ENCODE results near the gene SULT1C4.

The SULT1C4 gene

GRCh38 chr2:108369153-108369552 is 8.6 kb upstream of the SULT1C4 start:
- no peak for DNase-seq
- intact Hi-C loops (cut with DNase I), result no loop called here

- no peak for DNase-seq
- intact Hi-C loops (cut with DNase I), result no loop called here
Observed at GRCh38 chr2:108370080-108370479, 7.7 kb upstream of the SULT1C4 start.

DNA sequence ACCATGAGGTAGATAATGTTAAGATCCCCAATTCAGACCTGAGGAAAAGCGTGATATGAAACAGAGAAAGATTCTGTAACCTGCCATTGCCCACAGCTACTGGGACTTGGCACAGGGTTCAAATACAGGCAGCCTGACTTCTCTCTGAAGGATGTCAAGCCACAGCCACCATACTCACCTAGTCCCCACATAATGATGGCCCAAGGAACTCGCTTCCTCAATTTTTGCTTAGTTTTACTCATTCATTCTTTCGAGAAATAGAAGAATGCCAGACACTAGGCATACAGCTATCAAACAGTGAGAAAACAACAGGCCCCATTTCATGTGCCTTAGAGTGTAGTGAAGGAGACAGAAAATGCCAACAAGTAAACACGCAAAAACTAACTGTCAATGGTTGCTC is 980 bp upstream of the SULT1C4 start:
- intact Hi-C loops (cut with DNase I), result no loop called here
- no peak for DNase-seq

GRCh38 chr2:108377401-108377800 is 353 bp upstream of the SULT1C4 start:
- intact Hi-C loops (cut with DNase I), result no loop called here
- DNase-seq, result no peak

- intact Hi-C loops (cut with DNase I), result no loop called here
- DNase-seq, result no peak
Observed at GRCh38 chr2:108378851-108379250, 1.1 kb downstream of the SULT1C4 start.

- intact Hi-C loops (cut with DNase I), result no loop called here
Observed at GRCh38 chr2:108382196-108382595, 4.4 kb downstream of the SULT1C4 start.

GRCh38 chr2:108383146-108383830 is 5.5 kb downstream of the SULT1C4 start:
- intact Hi-C loops (cut with DNase I), result no loop called here
- no peak for DNase-seq

More at GRCh38 chr2:108382196-108382595, 4.4 kb downstream of the SULT1C4 start:
- no peak for DNase-seq

GRCh38 chr2:108384662-108385393 is 7.1 kb downstream of the SULT1C4 start:
- intact Hi-C loops (cut with DNase I), result no loop called here
- DNase-seq, result no peak

- intact Hi-C loops (cut with DNase I), result no loop called here
- DNase-seq, result no peak
Observed at GRCh38 chr2:108385411-108386071, 7.8 kb downstream of the SULT1C4 start.

DNA sequence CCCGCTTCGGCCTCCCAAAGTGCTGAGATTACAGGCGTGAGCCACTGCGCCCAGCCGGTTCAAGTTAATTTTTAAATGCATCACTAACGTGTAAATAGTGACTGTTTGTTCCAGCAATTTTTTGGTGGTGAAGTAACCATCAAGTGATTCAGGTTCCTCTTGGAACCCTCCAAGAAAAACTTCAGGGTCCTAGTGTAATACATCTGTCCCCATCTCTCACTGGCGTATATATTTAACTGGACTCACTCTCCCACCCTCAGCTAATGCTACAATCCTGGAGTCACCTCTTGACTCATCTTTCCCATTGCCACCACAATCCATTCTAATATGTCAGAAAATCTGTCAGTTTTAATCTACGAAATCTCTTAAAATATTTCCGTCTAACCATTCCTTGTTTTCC is 10.3 kb downstream of the SULT1C4 start:
- no peak for DNase-seq
- intact Hi-C loops (cut with DNase I), result no loop called here

GRCh38 chr2:108390340-108390739 is 12.6 kb downstream of the SULT1C4 start:
- DNase-seq, result no peak
- intact Hi-C loops (cut with DNase I), result no loop called here

- intact Hi-C loops (cut with DNase I), result no loop called here
- no peak for DNase-seq
Observed at GRCh38 chr2:108392029-108392428, 14.3 kb downstream of the SULT1C4 start.

GRCh38 chr2:108393197-108393596 is 15.4 kb downstream of the SULT1C4 start:
- intact Hi-C loops (cut with DNase I), result no loop called here
- no peak for DNase-seq

- intact Hi-C loops (cut with DNase I), result no loop called here
- no peak for DNase-seq
Observed at GRCh38 chr2:108395155-108395554, 17.4 kb downstream of the SULT1C4 start.

GRCh38 chr2:108396845-108397244 is 19.1 kb downstream of the SULT1C4 start:
- DNase-seq, result no peak
- intact Hi-C loops (cut with DNase I), result no loop called here

GRCh38 chr2:108399479-108399878 is 21.7 kb downstream of the SULT1C4 start:
- intact Hi-C loops (cut with DNase I), result no loop called here
- no peak for DNase-seq

DNA sequence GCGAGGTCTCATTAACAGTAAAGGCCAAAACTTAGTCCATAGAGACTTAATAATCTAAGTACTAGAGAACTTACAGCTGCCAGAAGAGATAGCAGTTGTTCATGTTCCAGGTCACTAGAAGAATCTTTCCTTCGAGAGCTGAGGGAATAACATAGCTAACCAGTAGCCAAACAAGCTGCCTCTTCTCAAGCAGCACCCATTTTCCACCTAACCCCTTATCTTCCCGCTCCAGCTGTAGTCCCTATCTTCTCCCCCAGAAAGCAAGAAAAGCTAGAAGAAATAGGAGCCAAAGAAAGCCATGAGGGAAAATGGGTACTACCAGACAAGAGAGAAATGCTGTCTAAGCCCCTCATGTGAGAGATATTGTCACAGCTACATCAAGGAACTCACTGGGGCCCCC is 24.0 kb downstream of the SULT1C4 start:
- DNase-seq, result no peak
- intact Hi-C loops (cut with DNase I), result no loop called here

- intact Hi-C loops (cut with DNase I), result no loop called here
- DNase-seq, result no peak
Observed at GRCh38 chr2:108403494-108403893, 25.7 kb downstream of the SULT1C4 start.

DNA sequence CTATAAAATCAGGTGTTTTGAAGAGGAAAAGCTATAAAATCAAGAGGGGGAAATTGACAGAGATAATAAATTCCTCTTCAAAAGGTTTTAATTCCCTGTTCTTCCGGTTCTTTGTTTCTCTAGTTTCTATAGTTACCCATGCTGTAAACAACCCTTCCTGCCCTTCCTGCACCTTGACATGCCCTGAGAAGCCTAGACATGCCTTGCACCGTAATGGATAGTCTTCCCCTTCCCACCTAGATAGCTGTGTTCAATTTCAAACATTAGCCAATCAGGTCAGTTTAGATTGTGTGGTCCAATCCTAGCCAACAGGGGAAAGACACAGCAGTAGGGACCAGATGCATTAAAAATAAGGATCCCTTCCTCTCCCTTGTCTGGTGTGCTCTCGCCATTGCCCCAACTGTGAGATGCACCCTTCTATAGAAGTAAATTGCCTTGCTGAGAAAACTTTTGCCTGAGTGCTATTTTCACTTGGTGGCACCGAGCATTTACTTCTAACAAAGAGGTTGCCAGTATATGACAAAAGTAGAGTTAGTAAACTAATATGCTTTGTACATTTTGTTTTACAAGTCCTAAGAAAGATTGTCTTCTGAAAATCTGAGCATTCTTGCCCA is 27.1 kb downstream of the SULT1C4 start:
- intact Hi-C loops (cut with DNase I), result no loop called here
- DNase-seq, result no peak

DNA sequence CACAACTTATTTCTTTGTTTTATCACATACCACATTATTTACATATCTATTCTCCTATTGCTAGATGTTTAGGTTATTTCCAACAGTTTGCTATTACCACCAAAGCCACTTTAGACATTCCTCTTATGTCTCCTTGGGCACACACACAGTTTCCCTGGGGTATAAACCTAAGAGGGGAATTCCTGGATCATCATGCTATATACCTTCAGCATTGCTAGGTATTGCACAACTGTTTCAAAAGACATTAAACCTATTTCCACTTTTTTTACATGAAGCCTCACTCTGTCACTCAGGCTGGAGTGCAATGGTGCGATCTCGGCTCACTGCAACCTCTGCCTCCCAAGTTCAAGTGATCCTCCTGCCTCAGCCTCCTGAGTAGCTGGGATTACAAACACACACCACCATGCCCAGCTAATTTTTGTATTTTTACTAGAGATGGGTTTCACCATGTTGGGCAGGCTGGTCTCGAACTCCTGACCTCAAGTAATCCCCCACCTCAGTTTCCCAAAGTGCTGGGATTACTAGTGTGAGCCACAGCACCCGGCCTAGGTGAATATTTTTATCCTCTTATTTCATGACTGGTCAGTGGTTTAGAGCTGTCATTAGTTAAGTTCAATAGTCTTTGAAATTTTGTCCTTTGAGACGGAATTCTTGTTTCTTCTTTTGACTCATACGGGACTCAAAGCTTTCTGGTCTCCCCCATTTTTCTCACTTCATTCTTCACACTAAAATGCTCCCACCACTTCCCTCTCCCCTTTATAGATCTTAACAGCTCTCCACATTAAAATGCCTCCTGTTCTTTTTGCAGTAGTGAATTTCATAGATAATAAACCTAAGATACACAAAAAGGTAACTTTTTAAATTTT is 30.3 kb downstream of the SULT1C4 start:
- intact Hi-C loops (cut with DNase I), result no loop called here
- DNase-seq, result no peak

Measured in posterior cingulate gyrus (tissue), 11 donors.